RWPE2 (cell line): ENCODE data around the gene SEC11C.
A peak's percentile ranks its signal among the peaks of the same experiment; 100 is the strongest.

Experiments
- ATAC-seq: fragments of 200-7000 bp; cut with Tn5 transposase; 3 replicates; pipeline ENCODE4 v1.9.1; 2021; ENCODE audit warnings: low read depth
- DNase-seq: peaks from one replicate; pipeline ENCODE4 v3.0.0-alpha.2; 2020; ENCODE audit warnings: low spot score
- H3K27ac ChIP-seq: fragments of 450-650 bp; 2 replicates; pipeline ENCODE4 v1.5.1; 2017; ENCODE audit warnings: mild to moderate bottlenecking; ENCODE audit not compliant: poor library complexity, severe bottlenecking
- H3K27me3 ChIP-seq: fragments of 250-450 bp; sonication (Bioruptor Pico); 2 replicates; pipeline ENCODE4 v1.5.1; 2021; ENCODE audit warnings: mild to moderate bottlenecking, moderate library complexity; ENCODE audit not compliant: insufficient read depth, poor library complexity, severe bottlenecking
- H3K36me3 ChIP-seq: fragments of 250-450 bp; sonication (Bioruptor Pico); 2 replicates; pipeline ENCODE4 v1.5.1; 2020; ENCODE audit warnings: low read depth, mild to moderate bottlenecking, moderate library complexity
- H3K4me1 ChIP-seq: fragments of 250-450 bp; sonication (Bioruptor Pico); 2 replicates; pipeline ENCODE4 v1.5.1; 2021; ENCODE audit warnings: mild to moderate bottlenecking, moderate library complexity; ENCODE audit not compliant: insufficient read depth, poor library complexity, severe bottlenecking
- H3K4me3 ChIP-seq: fragments of 250-450 bp; sonication (Bioruptor Pico); 2 replicates; pipeline ENCODE4 v1.5.1; 2021; ENCODE audit warnings: mild to moderate bottlenecking, moderate library complexity; ENCODE audit not compliant: severe bottlenecking
- H3K9me3 ChIP-seq: fragments of 250-450 bp; sonication (Bioruptor Pico); 2 replicates; pipeline ENCODE4 v1.5.1; 2021; ENCODE audit warnings: mild to moderate bottlenecking, moderate library complexity; ENCODE audit not compliant: severe bottlenecking
- CTCF ChIP-seq: fragments of 450-650 bp; IDR thresholded peaks from one replicate; pipeline ENCODE4 v1.5.1; 2017; ENCODE audit warnings: mild to moderate bottlenecking, moderate library complexity; ENCODE audit not compliant: poor library complexity, severe bottlenecking

Gene SEC11C

GRCh38 chr18:59197636-59198035 lies 58.0 kb downstream of the SEC11C start:
- no peak overlapping the region for H3K27ac ChIP-seq
- no peak for TF ChIP-seq CTCF
- H3K4me3 ChIP-seq = no peak overlapping the region
- no peaks in the 10 kb centered on the region for H3K36me3 ChIP-seq
- DNase-seq (no peak), ATAC-seq (no peak)
- peaks cover 6% of the 10 kb centered on the region for H3K27me3 ChIP-seq
- H3K4me1 ChIP-seq = no peaks in the 10 kb centered on the region
- no peaks in the 10 kb centered on the region for H3K9me3 ChIP-seq

GRCh38 chr18:59198215-59198614 lies 58.5 kb downstream of the SEC11C start:
- no peaks in the 10 kb centered on the region for H3K9me3 ChIP-seq
- no peak overlapping the region for H3K27ac ChIP-seq
- DNase-seq = no peak
- no peak overlapping the region for H3K4me3 ChIP-seq
- peaks cover 6% of the 10 kb centered on the region for H3K27me3 ChIP-seq
- no peaks in the 10 kb centered on the region for H3K36me3 ChIP-seq
- H3K4me1 ChIP-seq = no peaks in the 10 kb centered on the region
- no peak for TF ChIP-seq CTCF
- no peak for ATAC-seq

GRCh38 chr18:59200787-59201186 lies 61.1 kb downstream of the SEC11C start:
- no peak for ATAC-seq
- no peak overlapping the region for H3K4me3 ChIP-seq
- no peak overlapping the region for H3K27ac ChIP-seq
- no peak for DNase-seq
- no peaks in the 10 kb centered on the region for H3K9me3 ChIP-seq
- H3K4me1 ChIP-seq = no peaks in the 10 kb centered on the region
- H3K36me3 ChIP-seq = no peaks in the 10 kb centered on the region
- peak; percentile 22 for TF ChIP-seq CTCF
- peaks cover 6% of the 10 kb centered on the region for H3K27me3 ChIP-seq

GRCh38 chr18:59202258-59202820 lies 62.7 kb downstream of the SEC11C start:
- H3K27me3 ChIP-seq = peaks cover 6% of the 10 kb centered on the region
- H3K36me3 ChIP-seq = no peaks in the 10 kb centered on the region
- no peak overlapping the region for H3K27ac ChIP-seq
- DNase-seq (no peak), ATAC-seq (no peak)
- no peaks in the 10 kb centered on the region for H3K9me3 ChIP-seq
- no peak for TF ChIP-seq CTCF
- no peaks in the 10 kb centered on the region for H3K4me1 ChIP-seq
- H3K4me3 ChIP-seq = no peak overlapping the region

GRCh38 chr18:59207506-59207905 lies 67.8 kb downstream of the SEC11C start:
- no peak for TF ChIP-seq CTCF
- no peaks in the 10 kb centered on the region for H3K36me3 ChIP-seq
- no peak overlapping the region for H3K27ac ChIP-seq
- H3K4me3 ChIP-seq = no peak overlapping the region
- no peaks in the 10 kb centered on the region for H3K27me3 ChIP-seq
- no peaks in the 10 kb centered on the region for H3K9me3 ChIP-seq
- DNase-seq (no peak), ATAC-seq (no peak)
- peaks cover 6% of the 10 kb centered on the region for H3K4me1 ChIP-seq
